K562 (cell line): ENCODE data around the gene SAMD11. TPM values are rescaled to one million over a fixed set of nuclear protein-coding genes. Genes with fewer than 3 reads are reported as not detected.

ENCODE experiments used
- AFF1 ChIP-seq, 2 experiments: fragments of 450-650 bp; IDR thresholded peaks; 2 replicates each; pipeline ENCODE4 v1.6.1; 2018; ENCODE audit warnings: mild to moderate bottlenecking in 2 of 2, low read depth in 1 of 2; ENCODE audit not compliant: partially characterized antibody in 2 of 2
- CTCF ChIP-seq, 3 experiments: IDR thresholded peaks in 2 of 3; conservative IDR thresholded peaks in 1 of 3; 2 replicates each; pipeline ENCODE4 v1.5.1; 2011 to 2012; ENCODE audit warnings: low read length in 3 of 3, mild to moderate bottlenecking in 3 of 3, control low read depth in 2 of 3, improper control_type of control experiment in 1 of 3, inconsistent platforms in 1 of 3, low read depth in 1 of 3, mixed read lengths in 1 of 3, moderate library complexity in 1 of 3; ENCODE audit not compliant: insufficient read depth in 2 of 3
- MAX ChIP-seq: sonication (generic); formaldehyde crosslinking; IDR thresholded peaks from 2 replicates; pipeline ENCODE4 v1.9.0; 2022; ENCODE audit warnings: mild to moderate bottlenecking, missing genetic modification reagents
- MYC ChIP-seq, 2 experiments: fragments of 250-450 bp in 1 of 2; sonication (Bioruptor Pico) in 1 of 2; IDR thresholded peaks; 2 replicates each; pipeline versions ENCODE4 v1.5.1 to v1.6.1; 2012 to 2021; ENCODE audit warnings: low read depth in 2 of 2, borderline replicate concordance in 1 of 2, improper control_type of control experiment in 1 of 2, low read length in 1 of 2, mild to moderate bottlenecking in 1 of 2, moderate library complexity in 1 of 2
- RCOR1 ChIP-seq, 2 experiments: IDR thresholded peaks; 2 replicates each; pipeline ENCODE4 v1.6.1; 2012; ENCODE audit warnings: low read depth in 2 of 2, low read length in 2 of 2, borderline replicate concordance in 1 of 2, improper control_type of control experiment in 1 of 2
- REST ChIP-seq, 2 experiments: fragments of 450-650 bp; formaldehyde crosslinking in 1 of 2; IDR thresholded peaks; 2 replicates each; pipeline versions ENCODE4 v1.4.0 to v1.6.1; 2014 to 2020; ENCODE audit warnings: mild to moderate bottlenecking in 2 of 2, borderline replicate concordance in 1 of 2, low read depth in 1 of 2
- STAG1 ChIP-seq: sonication (generic); formaldehyde crosslinking; IDR thresholded peaks from 2 replicates; pipeline ENCODE4 v1.5.0; 2020; ENCODE audit warnings: missing genetic modification reagents, borderline replicate concordance
- TEAD2 ChIP-seq: fragments of 450-650 bp; IDR thresholded peaks from 2 replicates; pipeline ENCODE4 v1.6.1; 2016; ENCODE audit warnings: missing genetic modification characterization, control low read depth, missing compliant biosample characterization
- USF1 ChIP-seq: sonication (generic); formaldehyde crosslinking; IDR thresholded peaks from 2 replicates; pipeline ENCODE4 v1.9.0; 2022; ENCODE audit warnings: mild to moderate bottlenecking, missing genetic modification reagents
- polyA plus RNA-seq, 8 experiments: library from polyadenylated mRNA; depleted of rRNA in 4 of 8; stranded (reverse) in 5 of 8; unstranded in 3 of 8; fragments of >200 nt; fragmentation: Nextera tagmentation in 2 of 8; fragmentation: Illumina TruSeq in 1 of 8; extraction: Ambion mirVana in 2 of 8; extraction: Trizol in 1 of 8; gene quantifications; 2 replicates each; pipeline versions ENCODE4 v1.2.1 to v1.2.3, GENCODE V29; 2011 to 2014; ENCODE audit warnings: inconsistent platforms in 1 of 8, missing spikeins in 1 of 8
- total RNA-seq, 7 experiments: library from RNA; depleted of rRNA in 6 of 7; stranded (reverse); fragments of >200 nt in 6 of 7; fragmentation: Illumina TruSeq in 2 of 7; extraction: Trizol in 2 of 7; gene quantifications; 2 replicates each; pipeline versions ENCODE4 v1.2.1 to v1.2.3, GENCODE V29; 2011 to 2021; ENCODE audit warnings: low replicate concordance in 1 of 7

Gene SAMD11
- total and polyA plus RNA-seq, 9 of the 15 experiments (the other 6 are each of a cell fraction or from before 2014, with no cell fraction given), result 0.07 to 0.82 (median 0.11) TPM; not detected in 2

GRCh38 chr1:983798-984475 is 60.2 kb downstream of the SAMD11 start (continued):
- no peak for TF ChIP-seq MYC (IDR thresholded peaks at IDR 0.05; ENCODE audit: low read depth, low read length)
- peak; percentile 39; the same call in 1 of the 2 replicates for TF ChIP-seq MYC (CRISPR knock-in tag; IDR thresholded peaks at IDR 0.05; ENCODE audit: borderline replicate concordance, low read depth)
- TF ChIP-seq AFF1 (IDR thresholded peaks at IDR 0.05; ENCODE audit: low read depth in 1 of 2, partially characterized antibody in 2 of 2), result no peak
- peak; percentile 80; the same call in 1 of the 2 replicates for TF ChIP-seq STAG1 (CRISPR knock-in tag)
- peak in 1 of 2 experiments; percentile 59; a peak in 1 of 4 replicates for TF ChIP-seq RCOR1 (IDR thresholded peaks at IDR 0.05; ENCODE audit: borderline replicate concordance in 1 of 2, low read depth in 2 of 2, low read length in 2 of 2)
- peak; percentile 27; the same call in 1 of the 2 replicates for TF ChIP-seq MAX
- peak; percentile 79 for TF ChIP-seq REST (IDR thresholded peaks at IDR 0.05; ENCODE audit: borderline replicate concordance)
- no peak for TF ChIP-seq REST (CRISPR knock-in tag; IDR thresholded peaks at IDR 0.05; ENCODE audit: low read depth)
- no peak for TF ChIP-seq USF1
- TF ChIP-seq TEAD2 (tag), result no peak
- TF ChIP-seq CTCF (IDR thresholded peaks at IDR 0.05 in 2 of 3, conservative IDR thresholded peaks at IDR 0.05 in 1 of 3; ENCODE audit: insufficient read depth in 2 of 3, low read depth in 1 of 3, low read length in 3 of 3), result peak; percentile 54 to 90 (median 77); a peak in 4 of 6 replicates
